DOHH2 (cell line): Measurements from ENCODE around the gene AHRR.

Source experiments
- H3F3A ChIP-seq: fragments of 200-600 bp; sonication (generic), shearing (Covaris generic); 2 replicates; pipeline ENCODE4 v1.6.0; 2016; ENCODE audit warnings: antibody characterized with exemption, mild to moderate bottlenecking; ENCODE audit not compliant: control insufficient read depth, insufficient read depth
- H3K27ac ChIP-seq: fragments of 200-600 bp; sonication (generic); 2 replicates; pipeline ENCODE4 v1.5.1; 2014; ENCODE audit warnings: low read depth, mild to moderate bottlenecking, low read length, moderate library complexity
- H3K27me3 ChIP-seq: fragments of 200-600 bp; sonication (generic); 2 replicates; pipeline ENCODE4 v1.6.1; 2014; ENCODE audit warnings: mild to moderate bottlenecking, low read length, mixed read lengths; ENCODE audit not compliant: control insufficient read depth
- H3K36me3 ChIP-seq: fragments of 200-600 bp; sonication (generic); 2 replicates; pipeline ENCODE4 v1.6.1; 2014; ENCODE audit warnings: mild to moderate bottlenecking, low read length, moderate library complexity, mixed read lengths; ENCODE audit not compliant: control insufficient read depth
- H3K4me1 ChIP-seq: fragments of 200-600 bp; sonication (generic); 2 replicates; pipeline ENCODE4 v1.6.1; 2014; ENCODE audit warnings: mild to moderate bottlenecking, low read length, mixed read lengths; ENCODE audit not compliant: control insufficient read depth
- H3K4me2 ChIP-seq: fragments of 200-600 bp; sonication (generic); 2 replicates; pipeline ENCODE4 v1.6.0; 2014; ENCODE audit warnings: mild to moderate bottlenecking, low read length, moderate library complexity
- H3K4me3 ChIP-seq: fragments of 200-600 bp; sonication (generic); 2 replicates; pipeline ENCODE4 v1.5.1; 2014; ENCODE audit warnings: mild to moderate bottlenecking, low read length, mixed read lengths
- H3K79me2 ChIP-seq: fragments of 200-600 bp; sonication (generic); 2 replicates; pipeline ENCODE4 v1.6.1; 2014; ENCODE audit warnings: mild to moderate bottlenecking, low read length, mixed read lengths; ENCODE audit not compliant: control insufficient read depth
- H3K9me2 ChIP-seq: fragments of 200-600 bp; sonication (generic); replicated peaks from 2 replicates; pipeline ENCODE4 v1.6.1; 2014; ENCODE audit warnings: mild to moderate bottlenecking, low read length, mixed read lengths; ENCODE audit not compliant: control insufficient read depth
- H3K9me3 ChIP-seq: fragments of 200-600 bp; sonication (generic); 2 replicates; pipeline ENCODE4 v1.6.1; 2014; ENCODE audit warnings: antibody characterized with exemption, low read length, mixed read lengths; ENCODE audit not compliant: control insufficient read depth, insufficient read depth
- H4K20me1 ChIP-seq: fragments of 200-600 bp; sonication (generic); 2 replicates; pipeline ENCODE4 v1.6.0; 2014; ENCODE audit warnings: low read depth, mild to moderate bottlenecking, antibody characterized with exemption, low read length, moderate library complexity; ENCODE audit not compliant: control insufficient read depth, insufficient read depth
- EZH2phosphoT487 ChIP-seq: fragments of 200-600 bp; sonication (generic); IDR thresholded peaks from 2 replicates; pipeline ENCODE4 v1.6.1; 2017; ENCODE audit warnings: borderline replicate concordance, mild to moderate bottlenecking, antibody characterized with exemption, low read length, moderate library complexity, mixed read lengths
- TF ChIP-seq, protein P1 (sequence below): fragments of 200-600 bp; sonication (generic); IDR thresholded peaks from one replicate; pipeline ENCODE4 v1.5.1; 2014; ENCODE audit warnings: antibody characterized with exemption, mild to moderate bottlenecking, low read depth, low read length; ENCODE audit not compliant: poor library complexity, severe bottlenecking

Gene AHRR

DNA sequence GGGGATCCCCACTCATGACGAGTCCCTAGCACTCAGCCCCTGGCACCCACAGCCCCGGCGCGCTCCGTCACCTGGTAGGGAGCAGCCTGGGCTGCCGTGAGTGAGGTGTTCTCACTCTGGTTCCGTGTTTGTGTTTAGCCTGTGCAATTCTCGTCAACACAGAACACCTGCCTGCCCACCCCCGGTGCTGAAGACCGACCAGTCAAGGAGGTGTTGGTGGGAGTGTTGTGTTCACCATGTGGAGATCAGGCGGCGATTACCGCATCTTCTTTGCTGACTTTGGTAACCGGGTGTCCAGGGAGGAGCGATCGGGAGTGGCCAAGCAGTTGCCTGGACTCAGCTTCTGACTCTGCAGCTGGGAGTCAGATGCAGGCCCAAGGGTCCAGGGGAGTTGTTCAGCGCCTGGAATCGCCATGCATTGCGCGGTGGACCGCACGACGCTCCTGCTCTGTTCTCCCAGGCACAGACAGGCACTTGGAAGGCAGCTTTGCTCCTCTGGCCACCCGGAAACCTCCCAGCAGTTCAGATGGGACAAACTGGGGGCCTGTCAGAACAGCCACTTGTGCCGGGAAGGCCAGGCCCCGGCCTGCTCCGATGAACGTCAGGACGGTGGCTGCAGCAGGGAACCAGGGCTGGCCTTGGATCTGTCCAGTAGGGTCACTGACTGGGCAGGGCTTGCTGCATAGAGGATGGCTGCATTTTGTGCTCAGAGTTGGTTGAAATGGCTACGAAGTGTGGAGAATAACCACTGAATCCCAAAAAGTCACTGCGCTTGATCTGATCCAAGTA lies 149.6 kb downstream of the AHRR start:
- H3K9me3 ChIP-seq, result no peaks in the 10 kb centered on the region
- peaks cover 15% of the 10 kb centered on the region for H4K20me1 ChIP-seq
- no peaks in the 10 kb centered on the region for H3K27me3 ChIP-seq
- H3K27ac ChIP-seq, result peak overlapping the region; percentile 48
- peaks cover 61% of the 10 kb centered on the region for H3K79me2 ChIP-seq
- H3K36me3 ChIP-seq, result peaks cover 59% of the 10 kb centered on the region
- peak overlapping the region; percentile 97 for H3K4me2 ChIP-seq
- peaks cover 33% of the 10 kb centered on the region for H3K4me1 ChIP-seq
- peak overlapping the region; percentile 93 for H3K4me3 ChIP-seq
- no peak for TF ChIP-seq EZH2phosphoT487
- TF ChIP-seq, protein P1, sequence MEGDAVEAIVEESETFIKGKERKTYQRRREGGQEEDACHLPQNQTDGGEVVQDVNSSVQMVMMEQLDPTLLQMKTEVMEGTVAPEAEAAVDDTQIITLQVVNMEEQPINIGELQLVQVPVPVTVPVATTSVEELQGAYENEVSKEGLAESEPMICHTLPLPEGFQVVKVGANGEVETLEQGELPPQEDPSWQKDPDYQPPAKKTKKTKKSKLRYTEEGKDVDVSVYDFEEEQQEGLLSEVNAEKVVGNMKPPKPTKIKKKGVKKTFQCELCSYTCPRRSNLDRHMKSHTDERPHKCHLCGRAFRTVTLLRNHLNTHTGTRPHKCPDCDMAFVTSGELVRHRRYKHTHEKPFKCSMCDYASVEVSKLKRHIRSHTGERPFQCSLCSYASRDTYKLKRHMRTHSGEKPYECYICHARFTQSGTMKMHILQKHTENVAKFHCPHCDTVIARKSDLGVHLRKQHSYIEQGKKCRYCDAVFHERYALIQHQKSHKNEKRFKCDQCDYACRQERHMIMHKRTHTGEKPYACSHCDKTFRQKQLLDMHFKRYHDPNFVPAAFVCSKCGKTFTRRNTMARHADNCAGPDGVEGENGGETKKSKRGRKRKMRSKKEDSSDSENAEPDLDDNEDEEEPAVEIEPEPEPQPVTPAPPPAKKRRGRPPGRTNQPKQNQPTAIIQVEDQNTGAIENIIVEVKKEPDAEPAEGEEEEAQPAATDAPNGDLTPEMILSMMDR, result no peak
- peaks cover 9% of the 10 kb centered on the region for H3F3A ChIP-seq
- no peaks in the 10 kb centered on the region for H3K9me2 ChIP-seq

DNA sequence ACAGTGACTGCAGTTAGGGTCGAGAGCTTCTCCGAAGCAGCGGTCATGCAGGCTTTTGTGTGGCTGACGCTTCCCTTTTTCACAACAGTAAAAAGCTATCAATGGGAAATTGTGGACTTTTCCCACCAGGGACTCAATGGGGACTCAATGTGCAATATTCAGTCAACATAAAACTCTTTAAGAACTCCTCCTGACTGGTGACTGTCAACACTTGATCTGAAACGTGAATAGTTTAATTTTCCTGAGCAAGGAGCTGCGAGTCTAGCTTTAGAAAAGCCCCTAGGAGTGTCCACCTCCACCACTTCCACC lies 150.2 kb downstream of the AHRR start:
- Histone ChIP-seq H3K4me3 (peak overlapping the region; percentile 93), H3K9me3 (no peaks in the 10 kb centered on the region), H3K27me3 (no peaks in the 10 kb centered on the region), H3K27ac (peak overlapping the region; percentile 74), H3K9me2 (no peaks in the 10 kb centered on the region), H4K20me1 (peaks cover 15% of the 10 kb centered on the region), H3K36me3 (peaks cover 60% of the 10 kb centered on the region), H3K4me1 (peaks cover 33% of the 10 kb centered on the region), H3F3A (peaks cover 9% of the 10 kb centered on the region), H3K4me2 (peak overlapping the region; percentile 97), H3K79me2 (peaks cover 61% of the 10 kb centered on the region)
- TF ChIP-seq, protein P1, result no peak
- no peak for TF ChIP-seq EZH2phosphoT487

DNA sequence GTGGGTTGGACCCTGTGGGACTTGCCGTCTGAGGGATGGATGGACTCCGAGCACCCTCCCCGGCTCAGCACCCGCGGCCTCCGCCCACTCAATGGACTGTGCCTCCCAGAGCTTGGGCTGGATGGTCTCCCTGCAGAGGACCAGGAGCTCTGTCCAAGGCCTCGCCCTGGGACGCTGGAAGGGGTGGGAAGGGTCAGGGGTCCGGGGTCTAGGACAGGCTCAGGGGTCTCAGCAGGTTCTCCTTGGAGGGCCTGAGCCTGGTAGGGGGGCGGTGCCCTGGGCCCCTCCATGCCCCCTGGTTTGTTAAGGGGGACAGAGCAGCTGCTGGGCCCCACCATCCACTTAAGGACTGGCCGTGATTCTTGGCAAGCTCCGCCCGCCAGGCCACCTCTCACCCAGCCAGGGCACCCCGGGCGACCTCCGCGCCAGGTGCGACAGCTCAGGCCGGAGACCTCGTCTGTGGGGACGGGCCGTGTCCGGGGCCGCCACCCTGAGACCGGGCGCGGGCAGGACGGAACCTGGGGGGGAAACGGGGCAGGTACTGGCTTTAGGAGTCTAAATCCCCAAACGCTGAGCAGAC lies 150.7 kb downstream of the AHRR start:
- no peaks in the 10 kb centered on the region for H3K9me3 ChIP-seq
- TF ChIP-seq, protein P1, result no peak
- no peak for TF ChIP-seq EZH2phosphoT487
- H3K4me2 ChIP-seq, result peak overlapping the region; percentile 97
- H3K36me3 ChIP-seq, result peaks cover 61% of the 10 kb centered on the region
- H4K20me1 ChIP-seq, result peaks cover 15% of the 10 kb centered on the region
- peaks cover 9% of the 10 kb centered on the region for H3F3A ChIP-seq
- peak overlapping the region; percentile 74 for H3K27ac ChIP-seq
- peaks cover 33% of the 10 kb centered on the region for H3K4me1 ChIP-seq
- peak overlapping the region; percentile 93 for H3K4me3 ChIP-seq
- peaks cover 61% of the 10 kb centered on the region for H3K79me2 ChIP-seq
- H3K9me2 ChIP-seq, result no peaks in the 10 kb centered on the region
- no peaks in the 10 kb centered on the region for H3K27me3 ChIP-seq
